ENCODE measurements around the gene GNB5. TPM values are rescaled to one million over a fixed set of nuclear protein-coding genes. Genes with fewer than 3 reads are reported as not detected.

The GNB5 gene
- total and polyA plus RNA-seq, 2 of the 13 experiments (the other 11 are each of a cell fraction or from before 2014, with no cell fraction given): 13.7 to 14.4 TPM

DNA sequence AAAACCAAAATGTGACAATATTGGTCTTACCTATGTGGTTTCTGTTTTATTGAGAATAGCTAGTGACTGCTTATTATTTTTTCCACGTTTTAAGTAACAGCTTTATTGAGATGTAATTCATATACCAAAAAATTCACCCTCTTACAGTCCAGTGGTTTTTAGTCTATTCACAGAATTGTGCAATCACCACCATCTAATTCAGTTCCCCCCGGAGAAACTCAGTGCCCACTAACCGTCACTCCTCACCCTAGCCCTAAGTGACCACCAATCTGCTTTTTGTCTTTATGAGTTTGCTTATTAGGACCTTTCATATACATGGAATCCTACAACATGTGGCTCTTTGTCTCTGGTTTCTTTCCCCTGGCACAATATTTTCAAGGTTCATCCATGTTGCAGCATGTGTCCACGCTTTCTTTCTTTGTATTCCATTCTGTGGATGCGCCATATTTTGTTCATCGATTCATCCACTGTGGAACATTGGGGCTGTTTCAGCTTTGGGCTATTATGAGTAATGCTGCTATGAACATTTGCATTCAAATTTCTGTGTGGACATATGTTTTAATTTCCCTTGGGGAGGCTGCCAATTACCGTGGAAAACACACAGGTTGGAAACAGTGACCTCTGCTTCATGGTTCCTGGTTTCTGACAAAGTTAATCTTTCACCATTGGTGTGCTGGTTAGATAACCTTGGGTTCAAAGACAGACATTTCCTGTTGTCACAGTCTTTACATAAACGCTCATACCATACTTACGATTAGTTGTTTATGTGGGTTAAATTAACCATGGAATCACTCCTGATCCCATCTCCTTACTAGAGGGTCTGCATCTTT is 75.4 kb downstream of the GNB5 start (continued):
- TF ChIP-seq, protein P1, sequence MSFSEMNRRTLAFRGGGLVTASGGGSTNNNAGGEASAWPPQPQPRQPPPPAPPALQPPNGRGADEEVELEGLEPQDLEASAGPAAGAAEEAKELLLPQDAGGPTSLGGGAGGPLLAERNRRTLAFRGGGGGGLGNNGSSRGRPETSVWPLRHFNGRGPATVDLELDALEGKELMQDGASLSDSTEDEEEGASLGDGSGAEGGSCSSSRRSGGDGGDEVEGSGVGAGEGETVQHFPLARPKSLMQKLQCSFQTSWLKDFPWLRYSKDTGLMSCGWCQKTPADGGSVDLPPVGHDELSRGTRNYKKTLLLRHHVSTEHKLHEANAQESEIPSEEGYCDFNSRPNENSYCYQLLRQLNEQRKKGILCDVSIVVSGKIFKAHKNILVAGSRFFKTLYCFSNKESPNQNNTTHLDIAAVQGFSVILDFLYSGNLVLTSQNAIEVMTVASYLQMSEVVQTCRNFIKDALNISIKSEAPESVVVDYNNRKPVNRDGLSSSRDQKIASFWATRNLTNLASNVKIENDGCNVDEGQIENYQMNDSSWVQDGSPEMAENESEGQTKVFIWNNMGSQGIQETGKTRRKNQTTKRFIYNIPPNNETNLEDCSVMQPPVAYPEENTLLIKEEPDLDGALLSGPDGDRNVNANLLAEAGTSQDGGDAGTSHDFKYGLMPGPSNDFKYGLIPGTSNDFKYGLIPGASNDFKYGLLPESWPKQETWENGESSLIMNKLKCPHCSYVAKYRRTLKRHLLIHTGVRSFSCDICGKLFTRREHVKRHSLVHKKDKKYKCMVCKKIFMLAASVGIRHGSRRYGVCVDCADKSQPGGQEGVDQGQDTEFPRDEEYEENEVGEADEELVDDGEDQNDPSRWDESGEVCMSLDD (CRISPR knock-in tag; IDR thresholded peaks at IDR 0.05; ENCODE audit: borderline replicate concordance): no peak
- TF ChIP-seq BRD4 (CRISPR knock-in tag; IDR thresholded peaks at IDR 0.05) (no peak), ZNF234 (CRISPR knock-in tag; conservative IDR thresholded peaks at IDR 0.05) (no peak), ZNF775 (CRISPR knock-in tag; IDR thresholded peaks at IDR 0.05; ENCODE audit: borderline replicate concordance) (no peak), SP4 (CRISPR knock-in tag; IDR thresholded peaks at IDR 0.05) (no peak), POLR2G (IDR thresholded peaks at IDR 0.05; ENCODE audit: low read depth, low read length) (no peak), SRF (IDR thresholded peaks at IDR 0.05; ENCODE audit: low read depth, low read length) (no peak), XBP1 (CRISPR knock-in tag; IDR thresholded peaks at IDR 0.05) (no peak), PTBP1 (IDR thresholded peaks at IDR 0.05; ENCODE audit: low read depth, low read length, poor library complexity, severe bottlenecking) (no peak), NFKB2 (CRISPR knock-in tag; IDR thresholded peaks at IDR 0.05; ENCODE audit: borderline replicate concordance) (no peak), ZNF292 (CRISPR knock-in tag; IDR thresholded peaks at IDR 0.05; ENCODE audit: borderline replicate concordance, low read depth) (no peak), ZNF44 (CRISPR knock-in tag; IDR thresholded peaks at IDR 0.05) (no peak), ZNF326 (CRISPR knock-in tag; IDR thresholded peaks at IDR 0.05; ENCODE audit: borderline replicate concordance) (no peak), ZBTB42 (CRISPR knock-in tag; IDR thresholded peaks at IDR 0.05) (no peak), MED1 (CRISPR knock-in tag; IDR thresholded peaks at IDR 0.05) (peak; percentile 94), ARNTL (CRISPR knock-in tag; IDR thresholded peaks at IDR 0.05) (no peak; the same call in 1 of the 2 replicates), ZNF746 (CRISPR knock-in tag; IDR thresholded peaks at IDR 0.05) (no peak)
- TF ChIP-seq, protein P2, sequence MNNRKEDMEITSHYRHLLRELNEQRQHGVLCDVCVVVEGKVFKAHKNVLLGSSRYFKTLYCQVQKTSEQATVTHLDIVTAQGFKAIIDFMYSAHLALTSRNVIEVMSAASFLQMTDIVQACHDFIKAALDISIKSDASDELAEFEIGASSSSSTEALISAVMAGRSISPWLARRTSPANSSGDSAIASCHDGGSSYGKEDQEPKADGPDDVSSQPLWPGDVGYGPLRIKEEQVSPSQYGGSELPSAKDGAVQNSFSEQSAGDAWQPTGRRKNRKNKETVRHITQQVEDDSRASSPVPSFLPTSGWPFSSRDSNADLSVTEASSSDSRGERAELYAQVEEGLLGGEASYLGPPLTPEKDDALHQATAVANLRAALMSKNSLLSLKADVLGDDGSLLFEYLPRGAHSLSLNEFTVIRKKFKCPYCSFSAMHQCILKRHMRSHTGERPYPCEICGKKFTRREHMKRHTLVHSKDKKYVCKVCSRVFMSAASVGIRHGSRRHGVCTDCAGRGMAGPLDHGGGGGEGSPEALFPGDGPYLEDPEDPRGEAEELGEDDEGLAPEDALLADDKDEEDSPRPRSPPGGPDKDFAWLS (CRISPR knock-in tag; IDR thresholded peaks at IDR 0.05; ENCODE audit: borderline replicate concordance): no peak
- TF ChIP-seq, protein P3, sequence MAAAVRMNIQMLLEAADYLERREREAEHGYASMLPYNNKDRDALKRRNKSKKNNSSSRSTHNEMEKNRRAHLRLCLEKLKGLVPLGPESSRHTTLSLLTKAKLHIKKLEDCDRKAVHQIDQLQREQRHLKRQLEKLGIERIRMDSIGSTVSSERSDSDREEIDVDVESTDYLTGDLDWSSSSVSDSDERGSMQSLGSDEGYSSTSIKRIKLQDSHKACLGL (CRISPR knock-in tag; IDR thresholded peaks at IDR 0.05): no peak
- TF ChIP-seq, protein P4, sequence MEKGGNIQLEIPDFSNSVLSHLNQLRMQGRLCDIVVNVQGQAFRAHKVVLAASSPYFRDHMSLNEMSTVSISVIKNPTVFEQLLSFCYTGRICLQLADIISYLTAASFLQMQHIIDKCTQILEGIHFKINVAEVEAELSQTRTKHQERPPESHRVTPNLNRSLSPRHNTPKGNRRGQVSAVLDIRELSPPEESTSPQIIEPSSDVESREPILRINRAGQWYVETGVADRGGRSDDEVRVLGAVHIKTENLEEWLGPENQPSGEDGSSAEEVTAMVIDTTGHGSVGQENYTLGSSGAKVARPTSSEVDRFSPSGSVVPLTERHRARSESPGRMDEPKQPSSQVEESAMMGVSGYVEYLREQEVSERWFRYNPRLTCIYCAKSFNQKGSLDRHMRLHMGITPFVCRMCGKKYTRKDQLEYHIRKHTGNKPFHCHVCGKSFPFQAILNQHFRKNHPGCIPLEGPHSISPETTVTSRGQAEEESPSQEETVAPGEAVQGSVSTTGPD (CRISPR knock-in tag; IDR thresholded peaks at IDR 0.05): no peak; the same call in none of the 2 replicates
- TF ChIP-seq, protein P5, sequence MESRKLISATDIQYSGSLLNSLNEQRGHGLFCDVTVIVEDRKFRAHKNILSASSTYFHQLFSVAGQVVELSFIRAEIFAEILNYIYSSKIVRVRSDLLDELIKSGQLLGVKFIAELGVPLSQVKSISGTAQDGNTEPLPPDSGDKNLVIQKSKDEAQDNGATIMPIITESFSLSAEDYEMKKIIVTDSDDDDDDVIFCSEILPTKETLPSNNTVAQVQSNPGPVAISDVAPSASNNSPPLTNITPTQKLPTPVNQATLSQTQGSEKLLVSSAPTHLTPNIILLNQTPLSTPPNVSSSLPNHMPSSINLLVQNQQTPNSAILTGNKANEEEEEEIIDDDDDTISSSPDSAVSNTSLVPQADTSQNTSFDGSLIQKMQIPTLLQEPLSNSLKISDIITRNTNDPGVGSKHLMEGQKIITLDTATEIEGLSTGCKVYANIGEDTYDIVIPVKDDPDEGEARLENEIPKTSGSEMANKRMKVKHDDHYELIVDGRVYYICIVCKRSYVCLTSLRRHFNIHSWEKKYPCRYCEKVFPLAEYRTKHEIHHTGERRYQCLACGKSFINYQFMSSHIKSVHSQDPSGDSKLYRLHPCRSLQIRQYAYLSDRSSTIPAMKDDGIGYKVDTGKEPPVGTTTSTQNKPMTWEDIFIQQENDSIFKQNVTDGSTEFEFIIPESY (CRISPR knock-in tag; IDR thresholded peaks at IDR 0.05): peak; percentile 28; the same call in 1 of the 2 replicates

All from HepG2 (cell line).